ENCODE results near the gene DHCR24.
A peak's percentile ranks its signal among the peaks of the same experiment; 100 is the strongest.

The DHCR24 gene

DNA sequence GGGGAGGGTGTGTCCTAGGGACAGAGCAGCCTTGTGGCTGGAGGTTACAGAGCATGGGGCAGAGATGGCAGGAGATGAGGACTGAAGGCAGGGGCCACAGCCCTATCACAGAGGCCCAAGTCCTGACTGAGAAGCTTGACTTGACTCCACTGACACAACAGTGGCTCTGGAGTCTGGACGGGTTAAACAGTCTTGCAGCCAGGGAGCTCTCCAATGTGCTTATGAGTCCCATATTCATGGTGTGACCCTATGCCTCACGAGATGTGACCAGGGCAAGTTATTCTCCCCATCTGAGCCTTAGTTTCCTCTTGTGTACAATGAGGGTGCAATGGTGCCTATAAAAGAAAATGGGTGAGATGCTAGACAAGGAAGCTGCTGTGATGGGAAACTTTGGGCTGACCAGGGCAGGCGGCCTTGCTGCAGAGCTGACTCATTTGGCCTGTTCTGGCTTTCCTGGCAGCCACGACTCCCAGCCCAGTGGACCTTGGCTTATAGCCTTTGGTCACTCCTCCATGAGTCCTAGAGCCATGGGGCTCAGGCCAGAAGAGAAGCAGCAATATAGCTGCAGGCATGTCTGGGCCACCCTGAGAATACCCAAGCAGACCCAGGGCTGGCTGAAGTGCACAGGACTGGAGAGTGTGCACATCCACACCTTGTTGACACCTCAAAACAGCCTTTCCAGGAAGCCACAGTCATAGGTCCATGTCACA, 83.1 kb downstream of the DHCR24 start:
- no peak for DNase-seq (ENCODE audit: extremely low read depth, low read depth)
- TF ChIP-seq, protein P1, sequence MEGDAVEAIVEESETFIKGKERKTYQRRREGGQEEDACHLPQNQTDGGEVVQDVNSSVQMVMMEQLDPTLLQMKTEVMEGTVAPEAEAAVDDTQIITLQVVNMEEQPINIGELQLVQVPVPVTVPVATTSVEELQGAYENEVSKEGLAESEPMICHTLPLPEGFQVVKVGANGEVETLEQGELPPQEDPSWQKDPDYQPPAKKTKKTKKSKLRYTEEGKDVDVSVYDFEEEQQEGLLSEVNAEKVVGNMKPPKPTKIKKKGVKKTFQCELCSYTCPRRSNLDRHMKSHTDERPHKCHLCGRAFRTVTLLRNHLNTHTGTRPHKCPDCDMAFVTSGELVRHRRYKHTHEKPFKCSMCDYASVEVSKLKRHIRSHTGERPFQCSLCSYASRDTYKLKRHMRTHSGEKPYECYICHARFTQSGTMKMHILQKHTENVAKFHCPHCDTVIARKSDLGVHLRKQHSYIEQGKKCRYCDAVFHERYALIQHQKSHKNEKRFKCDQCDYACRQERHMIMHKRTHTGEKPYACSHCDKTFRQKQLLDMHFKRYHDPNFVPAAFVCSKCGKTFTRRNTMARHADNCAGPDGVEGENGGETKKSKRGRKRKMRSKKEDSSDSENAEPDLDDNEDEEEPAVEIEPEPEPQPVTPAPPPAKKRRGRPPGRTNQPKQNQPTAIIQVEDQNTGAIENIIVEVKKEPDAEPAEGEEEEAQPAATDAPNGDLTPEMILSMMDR (IDR thresholded peaks at IDR 0.05; ENCODE audit: low read depth, low read length) = no peak

DNA sequence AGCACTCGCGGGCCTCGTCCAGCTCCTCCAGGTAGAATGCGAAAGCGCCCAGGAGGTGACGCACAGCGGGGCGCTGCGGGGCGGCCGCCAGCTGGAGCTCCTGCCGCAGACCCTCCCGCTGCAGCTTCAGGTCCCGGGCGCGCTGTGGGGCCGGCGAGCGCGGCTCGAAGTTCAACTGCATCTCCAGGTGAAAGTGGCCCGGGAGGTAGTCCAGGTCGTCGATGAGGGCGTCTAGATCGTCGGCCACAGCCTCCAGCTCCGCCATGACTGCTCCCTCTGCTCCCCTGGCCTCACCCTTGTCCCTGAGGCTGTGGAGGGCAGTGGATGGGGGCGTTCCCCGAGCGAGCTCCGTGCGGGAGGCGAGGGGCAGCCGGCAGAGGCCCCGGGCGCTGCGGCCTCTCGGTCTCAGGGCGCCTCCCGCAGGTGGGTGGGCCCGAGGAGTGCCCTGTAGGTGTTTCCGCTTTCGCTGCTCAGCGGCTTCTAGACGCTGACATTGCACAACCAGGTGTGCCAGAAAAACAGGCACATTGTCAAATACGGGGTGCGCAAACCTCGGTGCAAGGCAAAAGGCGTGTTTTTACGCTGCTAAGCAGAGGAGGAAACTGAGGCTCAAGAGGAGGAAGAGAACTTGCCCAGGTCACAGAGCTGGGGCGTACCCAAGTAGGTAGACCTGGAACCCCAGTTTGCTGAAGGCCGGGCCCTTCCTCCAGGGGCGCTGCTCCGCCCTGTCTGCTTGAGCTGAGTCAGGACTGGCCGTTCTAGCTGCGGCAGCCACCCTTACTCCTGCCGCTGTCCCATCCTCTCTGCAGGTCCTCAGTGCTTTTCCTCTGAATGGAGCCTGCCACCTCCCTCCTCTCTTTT, 85.9 kb downstream of the DHCR24 start, which contains the start of gene TTC22:
TTC22 (minus strand) TSS at position 425 of the 861 bp plus-strand sequence; CDS start at position 265, 160 bp downstream.
- no peak for DNase-seq (ENCODE audit: extremely low read depth, low read depth)
- TF ChIP-seq, protein P1 (IDR thresholded peaks at IDR 0.05; ENCODE audit: low read depth, low read length) = peak; percentile 26

DNA sequence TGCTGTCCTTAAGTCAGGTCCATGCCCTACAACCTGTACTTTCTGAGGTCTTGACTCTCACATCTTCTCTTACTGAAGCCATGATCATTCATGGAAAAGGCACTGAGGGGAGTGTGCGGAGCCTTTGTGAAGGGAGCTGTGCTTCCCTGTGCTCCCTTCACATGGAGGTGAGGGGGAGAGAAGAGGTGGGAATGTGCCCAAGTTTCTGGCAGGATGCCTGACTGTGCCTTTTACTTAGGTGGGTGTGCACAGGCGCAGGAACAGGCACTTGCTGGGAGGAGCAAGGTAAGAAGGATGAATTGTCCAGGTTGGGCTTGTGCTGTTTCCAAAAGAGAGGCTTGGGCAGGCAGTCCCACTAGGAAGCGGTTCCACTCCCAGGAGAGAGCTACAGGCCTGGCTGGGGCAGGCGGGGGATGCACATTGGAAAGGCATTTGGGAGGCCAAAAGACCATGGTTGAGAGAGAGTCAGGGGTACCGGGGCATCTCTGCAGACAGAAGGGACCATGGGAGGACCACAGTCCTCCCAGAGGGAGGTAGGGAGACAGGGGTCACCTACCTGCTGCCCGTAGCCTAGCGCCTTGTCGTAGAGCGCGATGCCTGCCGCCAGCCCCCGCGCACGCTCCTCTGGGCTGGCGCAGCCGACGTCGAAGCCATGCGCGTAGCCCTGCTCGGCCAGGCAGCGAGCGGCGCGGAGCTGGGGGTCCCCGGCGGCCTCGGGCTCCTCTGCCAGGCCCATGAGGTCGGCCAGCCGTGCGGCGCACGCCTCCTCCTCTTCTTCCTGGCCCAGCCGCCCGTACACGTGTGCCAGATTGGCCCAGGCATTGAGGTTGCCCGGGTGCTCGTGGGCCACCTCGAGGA, 86.7 kb downstream of the DHCR24 start:
- TF ChIP-seq, protein P1 (IDR thresholded peaks at IDR 0.05; ENCODE audit: low read depth, low read length) = no peak
- DNase-seq (ENCODE audit: extremely low read depth, low read depth) = no peak
